ENCODE measurements around the gene MAN1B1.

The MAN1B1 gene

GRCh38 chr9:137068539-137069507 is 18.0 kb upstream of the MAN1B1 start:
- no peak for DNase-seq (ENCODE audit: low read depth in 2 of 2)

GRCh38 chr9:137069508-137070091 is 17.2 kb upstream of the MAN1B1 start:
- DNase-seq (ENCODE audit: low read depth in 2 of 2) = no peak

GRCh38 chr9:137070201-137070905 is 16.4 kb upstream of the MAN1B1 start, which contains the start of gene SAPCD2:
SAPCD2 (minus strand) TSS chr9:137070557; CDS start chr9:137070460, 97 bp downstream.
- DNase-seq (ENCODE audit: low read depth in 2 of 2) = peak; percentile 55 to 77

GRCh38 chr9:137070906-137071275 is 15.9 kb upstream of the MAN1B1 start:
- DNase-seq (ENCODE audit: low read depth in 2 of 2) = no peak

- DNase-seq (ENCODE audit: low read depth in 2 of 2) = no peak
Observed at GRCh38 chr9:137071282-137071681, 15.5 kb upstream of the MAN1B1 start.

- DNase-seq (ENCODE audit: low read depth in 2 of 2) = no peak
Observed at GRCh38 chr9:137073992-137074399, 12.8 kb upstream of the MAN1B1 start.

GRCh38 chr9:137074657-137075274 is 12.0 kb upstream of the MAN1B1 start:
- DNase-seq (ENCODE audit: low read depth in 2 of 2) = no peak

GRCh38 chr9:137075275-137075775 is 11.5 kb upstream of the MAN1B1 start:
- DNase-seq (ENCODE audit: low read depth in 2 of 2) = no peak

- no peak for DNase-seq (ENCODE audit: low read depth in 2 of 2)
Observed at GRCh38 chr9:137076636-137077009, 10.2 kb upstream of the MAN1B1 start.

- DNase-seq (ENCODE audit: low read depth in 2 of 2) = peak in 1 of 2 experiments; percentile 43
Observed at GRCh38 chr9:137077010-137077747, 9.6 kb upstream of the MAN1B1 start, which contains the start of gene UAP1L1. UAP1L1 (plus strand) TSS chr9:137077517; CDS start chr9:137077533, 16 bp downstream.

GRCh38 chr9:137077758-137078693 is 8.8 kb upstream of the MAN1B1 start:
- no peak for DNase-seq (ENCODE audit: low read depth in 2 of 2)

- no peak for DNase-seq (ENCODE audit: low read depth in 2 of 2)
Observed at GRCh38 chr9:137078701-137079400, 7.9 kb upstream of the MAN1B1 start.

- no peak for DNase-seq (ENCODE audit: low read depth in 2 of 2)
Observed at GRCh38 chr9:137079401-137079787, 7.4 kb upstream of the MAN1B1 start.

GRCh38 chr9:137080260-137081122 is 6.3 kb upstream of the MAN1B1 start:
- DNase-seq (ENCODE audit: low read depth in 2 of 2) = no peak

GRCh38 chr9:137082222-137082924 is 4.4 kb upstream of the MAN1B1 start:
- no peak for DNase-seq (ENCODE audit: low read depth in 2 of 2)

- DNase-seq (ENCODE audit: low read depth in 2 of 2) = no peak
Observed at GRCh38 chr9:137082925-137083290, 3.9 kb upstream of the MAN1B1 start.

GRCh38 chr9:137083394-137084004 is 3.3 kb upstream of the MAN1B1 start:
- DNase-seq (ENCODE audit: low read depth in 2 of 2) = no peak
